HEK293 (cell line): Measurements from ENCODE around the gene ARPC1A.

Experiments
- ELK4 ChIP-seq: IDR thresholded peaks from 2 replicates; pipeline ENCODE4 v1.6.1; 2011; ENCODE audit warnings: mild to moderate bottlenecking, low read depth, low read length, borderline replicate concordance
- GLIS1 ChIP-seq: fragments of 450-650 bp; formaldehyde crosslinking; IDR thresholded peaks from 2 replicates; pipeline ENCODE4 v1.5.1; 2016; ENCODE audit warnings: missing biosample characterization, missing genetic modification characterization
- HOXD13 ChIP-seq: sonication (generic); formaldehyde crosslinking; IDR thresholded peaks from 2 replicates; pipeline ENCODE4 v1.8.0; 2022; ENCODE audit warnings: missing genetic modification reagents, borderline replicate concordance
- KLF9 ChIP-seq: fragments of 450-650 bp; formaldehyde crosslinking; IDR thresholded peaks from 2 replicates; pipeline ENCODE4 v1.5.1; 2016; ENCODE audit warnings: missing biosample characterization, missing genetic modification characterization, low read depth
- MZF1 ChIP-seq: fragments of 450-650 bp; formaldehyde crosslinking; IDR thresholded peaks from 2 replicates; pipeline ENCODE4 v1.5.1; 2017; ENCODE audit warnings: missing biosample characterization, missing genetic modification characterization, borderline replicate concordance
- OSR2 ChIP-seq: fragments of 450-650 bp; formaldehyde crosslinking; IDR thresholded peaks from 2 replicates; pipeline ENCODE4 v1.5.1; 2016; ENCODE audit warnings: missing biosample characterization, missing genetic modification characterization
- OVOL3 ChIP-seq: fragments of 450-650 bp; formaldehyde crosslinking; IDR thresholded peaks from 2 replicates; pipeline ENCODE4 v1.5.1; 2016; ENCODE audit warnings: missing biosample characterization, missing genetic modification characterization
- PBX3 ChIP-seq: sonication (generic); formaldehyde crosslinking; IDR thresholded peaks from 2 replicates; pipeline ENCODE4 v1.8.1; 2022; ENCODE audit warnings: mild to moderate bottlenecking, moderate library complexity, missing genetic modification reagents
- SP2 ChIP-seq: fragments of 450-650 bp; formaldehyde crosslinking; IDR thresholded peaks from 2 replicates; pipeline ENCODE4 v1.5.1; 2016; ENCODE audit warnings: missing biosample characterization, missing genetic modification characterization
- SP7 ChIP-seq: fragments of 450-650 bp; formaldehyde crosslinking; IDR thresholded peaks from 2 replicates; pipeline ENCODE4 v1.5.1; 2016; ENCODE audit warnings: missing biosample characterization, missing genetic modification characterization
- ZBTB17 ChIP-seq: fragments of 450-650 bp; formaldehyde crosslinking; IDR thresholded peaks from 2 replicates; pipeline ENCODE4 v1.5.1; 2016; ENCODE audit warnings: missing biosample characterization, missing genetic modification characterization
- ZBTB26 ChIP-seq: fragments of 450-650 bp; formaldehyde crosslinking; optimal IDR thresholded peaks from 2 replicates; pipeline ENCODE3; 2016; ENCODE audit warnings: missing biosample characterization, mild to moderate bottlenecking, missing genetic modification characterization
- ZEB2 ChIP-seq: fragments of 450-650 bp; formaldehyde crosslinking; IDR thresholded peaks from 2 replicates; pipeline ENCODE4 v1.5.1; 2016; ENCODE audit warnings: missing biosample characterization, missing genetic modification characterization
- ZNF146 ChIP-seq: fragments of 450-650 bp; formaldehyde crosslinking; IDR thresholded peaks from 2 replicates; pipeline ENCODE4 v1.5.1; 2016; ENCODE audit warnings: missing biosample characterization, missing genetic modification characterization
- ZNF2 ChIP-seq: fragments of 450-650 bp; formaldehyde crosslinking; IDR thresholded peaks from 2 replicates; pipeline ENCODE4 v1.5.1; 2016; ENCODE audit warnings: missing biosample characterization, missing genetic modification characterization
- ZNF248 ChIP-seq: fragments of 450-650 bp; formaldehyde crosslinking; IDR thresholded peaks from 2 replicates; pipeline ENCODE4 v1.5.1; 2017; ENCODE audit warnings: missing biosample characterization, missing genetic modification characterization
- ZNF292 ChIP-seq: fragments of 450-650 bp; formaldehyde crosslinking; IDR thresholded peaks from 2 replicates; pipeline ENCODE4 v1.5.1; 2016; ENCODE audit warnings: low read depth, missing biosample characterization, missing genetic modification characterization, borderline replicate concordance
- ZNF324 ChIP-seq: fragments of 450-650 bp; formaldehyde crosslinking; IDR thresholded peaks from 2 replicates; pipeline ENCODE4 v1.5.1; 2016; ENCODE audit warnings: missing biosample characterization, missing genetic modification characterization
- ZNF335 ChIP-seq: fragments of 450-650 bp; formaldehyde crosslinking; conservative IDR thresholded peaks from 2 replicates; pipeline ENCODE4 v1.5.1; 2016; ENCODE audit warnings: missing biosample characterization, missing genetic modification characterization
- ZNF341 ChIP-seq: fragments of 450-650 bp; formaldehyde crosslinking; IDR thresholded peaks from 2 replicates; pipeline ENCODE4; 2016; ENCODE audit warnings: low read depth, missing biosample characterization, missing genetic modification characterization
- ZNF433 ChIP-seq: fragments of 450-650 bp; formaldehyde crosslinking; IDR thresholded peaks from 2 replicates; pipeline ENCODE4 v1.5.1; 2016; ENCODE audit warnings: missing biosample characterization, missing genetic modification characterization, low read depth
- ZNF449 ChIP-seq: fragments of 450-650 bp; formaldehyde crosslinking; IDR thresholded peaks from 2 replicates; pipeline ENCODE4 v1.5.1; 2017; ENCODE audit warnings: missing biosample characterization, mild to moderate bottlenecking, missing genetic modification characterization, moderate library complexity
- ZNF501 ChIP-seq: fragments of 450-650 bp; formaldehyde crosslinking; IDR thresholded peaks from 2 replicates; pipeline ENCODE4 v1.5.1; 2016; ENCODE audit warnings: missing biosample characterization, missing genetic modification characterization
- ZNF513 ChIP-seq: fragments of 450-650 bp; IDR thresholded peaks from 2 replicates; pipeline ENCODE4 v1.5.1; 2018; ENCODE audit warnings: missing biosample characterization, missing genetic modification characterization
- ZNF530 ChIP-seq: fragments of 450-650 bp; formaldehyde crosslinking; IDR thresholded peaks from 2 replicates; pipeline ENCODE4 v1.5.1; 2016; ENCODE audit warnings: low read depth, missing biosample characterization, missing genetic modification characterization
- ZNF544 ChIP-seq: fragments of 450-650 bp; formaldehyde crosslinking; IDR thresholded peaks from 2 replicates; pipeline ENCODE4 v1.5.0; 2017; ENCODE audit warnings: missing biosample characterization, missing genetic modification characterization
- ZNF600 ChIP-seq: fragments of 450-650 bp; formaldehyde crosslinking; IDR thresholded peaks from 2 replicates; pipeline ENCODE4 v1.5.1; 2016; ENCODE audit warnings: missing biosample characterization, missing genetic modification characterization
- ZNF610 ChIP-seq: fragments of 450-650 bp; formaldehyde crosslinking; IDR thresholded peaks from 2 replicates; pipeline ENCODE4 v1.5.1; 2016; ENCODE audit warnings: missing biosample characterization, missing genetic modification characterization, borderline replicate concordance
- ZNF629 ChIP-seq: fragments of 450-650 bp; formaldehyde crosslinking; IDR thresholded peaks from 2 replicates; pipeline ENCODE4 v1.5.1; 2017; ENCODE audit warnings: missing biosample characterization, missing genetic modification characterization
- ZNF660 ChIP-seq: fragments of 450-650 bp; IDR thresholded peaks from 2 replicates; pipeline ENCODE4 v1.5.1; 2018; ENCODE audit warnings: missing biosample characterization, mild to moderate bottlenecking, missing genetic modification characterization
- ZNF777 ChIP-seq: fragments of 450-650 bp; formaldehyde crosslinking; IDR thresholded peaks from 2 replicates; pipeline ENCODE4 v1.5.1; 2017; ENCODE audit warnings: missing biosample characterization, missing genetic modification characterization, borderline replicate concordance
- ZNF843 ChIP-seq: fragments of 450-650 bp; formaldehyde crosslinking; IDR thresholded peaks from 2 replicates; pipeline ENCODE4 v1.5.1; 2016; ENCODE audit warnings: missing biosample characterization, missing genetic modification characterization
- TF ChIP-seq, protein P1 (sequence below): fragments of 450-650 bp; formaldehyde crosslinking; IDR thresholded peaks from 2 replicates; pipeline ENCODE4 v1.5.1; 2016; ENCODE audit warnings: missing biosample characterization, missing genetic modification characterization

ARPC1A gene

DNA sequence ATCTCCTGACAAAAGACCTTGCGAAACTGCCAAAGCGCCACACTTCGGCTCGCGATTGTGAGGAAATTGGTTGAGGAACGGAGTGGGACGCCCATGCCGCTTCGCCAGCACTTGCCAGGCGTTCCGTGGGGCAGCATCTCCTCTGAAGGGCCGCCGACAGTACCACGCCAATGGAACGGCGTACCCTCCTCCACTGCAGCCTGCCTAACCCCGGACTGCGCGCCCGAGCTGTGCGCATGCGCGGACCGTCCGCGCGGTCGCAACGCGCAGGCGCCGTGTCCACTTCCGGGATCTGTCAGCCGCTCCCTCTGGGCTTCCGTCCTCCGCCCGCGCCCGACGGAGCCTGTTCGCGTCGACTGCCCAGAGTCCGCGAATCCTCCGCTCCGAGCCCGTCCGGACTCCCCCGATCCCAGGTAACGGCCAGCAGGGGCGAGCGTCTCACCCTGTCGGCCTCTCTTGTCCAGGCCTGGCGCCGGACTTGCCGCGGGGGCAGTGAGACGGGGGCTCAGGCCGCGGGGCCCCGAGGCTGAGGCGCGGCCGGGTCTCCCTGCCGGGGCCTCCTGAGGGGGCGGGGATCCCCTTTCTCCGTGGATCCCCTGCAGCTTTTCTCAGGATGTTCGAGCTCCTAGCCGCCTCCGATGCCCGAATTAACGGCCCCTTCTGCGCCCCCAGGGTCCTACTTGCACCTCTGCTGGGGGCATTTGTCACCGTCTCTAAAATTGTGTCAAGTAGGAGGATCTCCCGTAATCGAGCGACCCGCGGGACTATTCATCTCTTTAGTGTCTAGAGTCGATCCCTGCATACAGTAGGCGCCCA is at the start of gene ARPC1A (continued):
- TF ChIP-seq OSR2 (tag by site-specific recombination), result no peak
- 0 out of 2 replicates have a peak, but pooled peaks have one; percentile 48 for TF ChIP-seq ZNF324 (tag by site-specific recombination)
- 0 out of 2 replicates have a peak, but pooled peaks have one; percentile 92 for TF ChIP-seq ZNF777 (tag by site-specific recombination)
- TF ChIP-seq ZNF530 (tag by site-specific recombination), result no peak
- TF ChIP-seq ZNF335 (tag by site-specific recombination), result peak; percentile 99
- TF ChIP-seq ZBTB26 (tag by site-specific recombination), result peak; percentile 93
- TF ChIP-seq ZNF146 (tag by site-specific recombination), result no peak
- TF ChIP-seq OVOL3, result no peak
- TF ChIP-seq ZNF292 (tag by site-specific recombination), result no peak
- TF ChIP-seq SP7 (tag by site-specific recombination), result peak; percentile 75
- no peak for TF ChIP-seq ZNF248 (tag by site-specific recombination)
- TF ChIP-seq ZEB2 (tag by site-specific recombination), result peak; percentile 40; the same call in 1 of the 2 replicates
- TF ChIP-seq ZNF501, result peak; percentile 71; the same call in 1 of the 2 replicates
- no peak for TF ChIP-seq ELK4
- 0 out of 2 replicates have a peak, but pooled peaks have one; percentile 23 for TF ChIP-seq PBX3 (CRISPR knock-in tag)
- peak; percentile 27; the same call in 1 of the 2 replicates for TF ChIP-seq ZNF629 (tag by site-specific recombination)
- TF ChIP-seq ZNF513 (tag by site-specific recombination), result no peak
- peak; percentile 23; the same call in 1 of the 2 replicates for TF ChIP-seq ZNF843 (tag by site-specific recombination)
- TF ChIP-seq GLIS1 (tag by site-specific recombination), result peak; percentile 86
- TF ChIP-seq, protein P1, sequence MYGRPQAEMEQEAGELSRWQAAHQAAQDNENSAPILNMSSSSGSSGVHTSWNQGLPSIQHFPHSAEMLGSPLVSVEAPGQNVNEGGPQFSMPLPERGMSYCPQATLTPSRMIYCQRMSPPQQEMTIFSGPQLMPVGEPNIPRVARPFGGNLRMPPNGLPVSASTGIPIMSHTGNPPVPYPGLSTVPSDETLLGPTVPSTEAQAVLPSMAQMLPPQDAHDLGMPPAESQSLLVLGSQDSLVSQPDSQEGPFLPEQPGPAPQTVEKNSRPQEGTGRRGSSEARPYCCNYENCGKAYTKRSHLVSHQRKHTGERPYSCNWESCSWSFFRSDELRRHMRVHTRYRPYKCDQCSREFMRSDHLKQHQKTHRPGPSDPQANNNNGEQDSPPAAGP (tag by site-specific recombination), result 0 out of 2 replicates have a peak, but pooled peaks have one; percentile 37
- 0 out of 2 replicates have a peak, but pooled peaks have one; percentile 6 for TF ChIP-seq ZNF2 (tag by site-specific recombination)
- peak; percentile 82 for TF ChIP-seq ZNF449 (tag by site-specific recombination)
- peak; percentile 80 for TF ChIP-seq ZNF341 (tag by site-specific recombination)
- TF ChIP-seq ZNF600, result peak; percentile 73; the same call in 1 of the 2 replicates
- TF ChIP-seq HOXD13 (CRISPR knock-in tag), result no peak
- TF ChIP-seq ZNF660, result peak; percentile 14; the same call in 1 of the 2 replicates
- no peak; the same call in 1 of the 2 replicates for TF ChIP-seq MZF1 (tag by site-specific recombination)
- TF ChIP-seq ZBTB17 (tag by site-specific recombination), result peak; percentile 78; the same call in 1 of the 2 replicates
- TF ChIP-seq ZNF433 (tag by site-specific recombination), result no peak
- TF ChIP-seq SP2 (tag by site-specific recombination), result peak; percentile 74
- peak; percentile 72 for TF ChIP-seq KLF9
- TF ChIP-seq ZNF544 (tag by site-specific recombination), result no peak
- TF ChIP-seq ZNF610, result peak; percentile 99
